ENCODE results near the gene TMPRSS13.

GRCh38 chr11:117875382-117876058 is 53.7 kb downstream of the TMPRSS13 start:
- TF ChIP-seq POLR2AphosphoS5 (IDR thresholded peaks at IDR 0.05; ENCODE audit: low read depth, low read length) (no peak), REST (IDR thresholded peaks at IDR 0.05; ENCODE audit: insufficient read depth in 1 of 2, low read depth in 2 of 2, low read length in 2 of 2) (no peak), TAF1 (IDR thresholded peaks at IDR 0.05; ENCODE audit: borderline replicate concordance, insufficient read depth, low read length) (no peak)

Data from PFSK-1 (cell line).